Measurements from ENCODE around the gene MAP1LC3B. TPM values are rescaled to one million over a fixed set of nuclear protein-coding genes. Genes with fewer than 3 reads are reported as not detected.
"Not testable (repeated sequence)": the region's sequence is repeated elsewhere in the genome, so short reads cannot be mapped to it uniquely, and the experiment has no call there.

MAP1LC3B gene
- total and polyA plus RNA-seq, 4 experiments from 2014 or later, result 67.2 to 172 (median 103) TPM

DNA sequence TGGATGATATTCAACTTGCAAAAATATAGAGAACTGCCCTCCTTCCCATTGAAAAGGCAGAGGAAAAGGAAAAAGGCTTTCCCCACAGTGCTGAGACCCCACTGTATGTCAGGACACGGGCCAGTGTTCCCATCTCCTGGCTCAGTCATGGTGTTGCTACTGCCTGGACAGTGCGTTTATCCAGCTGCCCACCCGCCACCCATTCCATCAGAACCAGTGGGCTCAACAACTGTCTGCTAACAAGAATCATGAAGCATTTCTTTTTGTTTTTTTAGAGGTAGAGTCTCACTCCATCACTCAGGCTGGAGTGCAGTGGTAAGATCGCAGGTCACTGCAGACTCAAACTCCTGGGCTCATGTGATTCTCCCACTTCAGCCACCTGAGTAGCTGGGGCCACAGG, 19.8 kb upstream of the MAP1LC3B start:
- H3K27ac ChIP-seq (ENCODE audit: low read depth, low read length), result no peak overlapping the region
- peak overlapping the region in 1 of 7 donors; percentile 4 for H3K27ac Mint-ChIP-seq
- ChIA-PET CTCF (ENCODE audit: partially characterized antibody) (no interaction called here), POLR2A (ENCODE audit: partially characterized antibody) (interaction anchor here (2.7 kb wide), 1 partner anchor 11 kb away, joined by 10 read pairs; the partner anchor contains the start of gene FBXO31)
- no peaks in the 10 kb centered on the region for H3K27me3 ChIP-seq (ENCODE audit: insufficient read depth, low read length)
- H3K36me3 Mint-ChIP-seq, result peaks cover 14 to 21% of the 10 kb centered on the region in 2 donors
- intact Hi-C loops (cut with micrococcal nuclease), result no loop called here
- no peaks in the 10 kb centered on the region for H3K9me3 ChIP-seq (ENCODE audit: control insufficient read depth in 1 of 2, low read length in 2 of 2)
- H3K4me3 Mint-ChIP-seq, result no peak overlapping the region
- DNase-seq, result no peak
- H3K27me3 Mint-ChIP-seq, result no peaks in the 10 kb centered on the region
- peaks cover 25% of the 10 kb centered on the region for H3K4me1 ChIP-seq (ENCODE audit: insufficient read depth, low read length)
- H3K9me3 Mint-ChIP-seq, result no peaks in the 10 kb centered on the region
- H3K4me1 Mint-ChIP-seq, result peaks cover 34 to 83% (median 40%) of the 10 kb centered on the region in 4 donors
- no peak overlapping the region for H3K4me3 ChIP-seq (ENCODE audit: low read length in 2 of 2)
- peaks cover 3% of the 10 kb centered on the region for H3K36me3 ChIP-seq (ENCODE audit: insufficient read depth, low read length)

GRCh38 chr16:87374313-87374712, 17.8 kb upstream of the MAP1LC3B start:
- DNase-seq, result no peak
- H3K27ac Mint-ChIP-seq, result no peak overlapping the region
- intact Hi-C loops (cut with micrococcal nuclease), result no loop called here

GRCh38 chr16:87375426-87376135, 16.6 kb upstream of the MAP1LC3B start:
- Mint-ChIP-seq H3K27ac (peak overlapping the region in 3 of 7 donors; percentile 52 to 69 (median 59)), H3K4me1 (peaks cover 29 to 66% (median 33%) of the 10 kb centered on the region in 4 donors), H3K27me3 (no peaks in the 10 kb centered on the region), H3K4me3 (peak overlapping the region in 2 of 8 donors; percentile 20 to 21), H3K36me3 (peaks cover 14 to 15% of the 10 kb centered on the region in 2 donors), H3K9me3 (no peaks in the 10 kb centered on the region)
- intact Hi-C loops (cut with micrococcal nuclease), result no loop called here
- no peaks in the 10 kb centered on the region for H3K9me3 ChIP-seq (ENCODE audit: control insufficient read depth in 1 of 2, low read length in 2 of 2)
- DNase-seq, result no peak
- no peak overlapping the region for H3K4me3 ChIP-seq (ENCODE audit: low read length in 2 of 2)
- H3K4me1 ChIP-seq (ENCODE audit: insufficient read depth, low read length), result peaks cover 31% of the 10 kb centered on the region
- no peaks in the 10 kb centered on the region for H3K36me3 ChIP-seq (ENCODE audit: insufficient read depth, low read length)
- POLR2A ChIA-PET (ENCODE audit: partially characterized antibody), result interaction anchor here (0.7 kb wide), 1 partner anchor 25 kb away, joined by 3 read pairs; no protein-coding TSS in a partner anchor
- CTCF ChIA-PET (ENCODE audit: partially characterized antibody), result interaction anchor here (1.6 kb wide), 1 partner anchor 19 kb away, joined by 5 read pairs; no protein-coding TSS in a partner anchor
- H3K27ac ChIP-seq (ENCODE audit: low read depth, low read length), result no peak overlapping the region
- no peaks in the 10 kb centered on the region for H3K27me3 ChIP-seq (ENCODE audit: insufficient read depth, low read length)

More at GRCh38 chr16:87374313-87374712, 17.8 kb upstream of the MAP1LC3B start:
- Histone ChIP-seq H3K4me1 (ENCODE audit: insufficient read depth, low read length) (peaks cover 25% of the 10 kb centered on the region), H3K9me3 (ENCODE audit: control insufficient read depth in 1 of 2, low read length in 2 of 2) (no peaks in the 10 kb centered on the region), H3K36me3 (ENCODE audit: insufficient read depth, low read length) (peaks cover 2% of the 10 kb centered on the region), H3K27ac (ENCODE audit: low read depth, low read length) (no peak overlapping the region), H3K27me3 (ENCODE audit: insufficient read depth, low read length) (no peaks in the 10 kb centered on the region), H3K4me3 (ENCODE audit: low read length in 2 of 2) (no peak overlapping the region)
- Mint-ChIP-seq H3K9me3 (no peaks in the 10 kb centered on the region), H3K4me3 (no peak overlapping the region), H3K4me1 (peaks cover 27 to 68% (median 29%) of the 10 kb centered on the region in 4 donors), H3K36me3 (peaks cover 14% of the 10 kb centered on the region in 2 donors), H3K27me3 (no peaks in the 10 kb centered on the region)
- CTCF ChIA-PET (ENCODE audit: partially characterized antibody), result interaction anchor here (1.6 kb wide), 1 partner anchor 20 kb away, joined by 5 read pairs; no protein-coding TSS in a partner anchor
- POLR2A ChIA-PET (ENCODE audit: partially characterized antibody), result interaction anchor here (0.6 to 2.7 kb wide), 2 partner anchors 9 to 24 kb away, joined by 3 to 10 read pairs; partner anchors contain the start of gene FBXO31

DNA sequence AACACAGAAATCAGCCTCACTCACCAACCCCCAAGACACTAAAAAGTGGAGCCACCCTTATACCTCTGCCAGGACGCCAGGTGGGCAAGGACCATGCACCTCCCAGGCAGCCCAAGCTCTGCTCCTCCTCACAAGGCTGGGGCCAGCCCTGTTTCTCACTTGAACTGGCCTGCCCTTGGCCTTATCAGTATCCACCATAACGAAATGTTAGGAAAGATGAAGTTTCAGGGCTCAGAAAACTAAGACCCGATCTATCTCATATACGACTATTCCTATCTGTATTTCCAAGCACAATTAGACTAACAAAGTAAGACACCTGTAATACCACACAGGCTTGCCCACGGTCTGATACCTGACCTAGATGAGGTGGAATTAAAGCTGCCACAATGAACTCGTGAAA, 15.5 kb upstream of the MAP1LC3B start:
- Mint-ChIP-seq H3K36me3 (peaks cover 14 to 20% of the 10 kb centered on the region in 2 donors), H3K27me3 (no peaks in the 10 kb centered on the region), H3K27ac (peak overlapping the region in 1 of 7 donors; percentile 75), H3K4me3 (peak overlapping the region in 1 of 8 donors; percentile 46), H3K4me1 (peaks cover 32 to 69% (median 40%) of the 10 kb centered on the region in 4 donors), H3K9me3 (no peaks in the 10 kb centered on the region)
- no peaks in the 10 kb centered on the region for H3K27me3 ChIP-seq (ENCODE audit: insufficient read depth, low read length)
- intact Hi-C loops (cut with micrococcal nuclease), result no loop called here
- no peaks in the 10 kb centered on the region for H3K36me3 ChIP-seq (ENCODE audit: insufficient read depth, low read length)
- DNase-seq, result no peak
- no peak overlapping the region for H3K4me3 ChIP-seq (ENCODE audit: low read length in 2 of 2)
- no peak overlapping the region for H3K27ac ChIP-seq (ENCODE audit: low read depth, low read length)
- no peaks in the 10 kb centered on the region for H3K9me3 ChIP-seq (ENCODE audit: control insufficient read depth in 1 of 2, low read length in 2 of 2)
- POLR2A ChIA-PET (ENCODE audit: partially characterized antibody), result no interaction called here
- CTCF ChIA-PET (ENCODE audit: partially characterized antibody), result no interaction called here
- H3K4me1 ChIP-seq (ENCODE audit: insufficient read depth, low read length), result peaks cover 41% of the 10 kb centered on the region

GRCh38 chr16:87379312-87379752, 12.8 kb upstream of the MAP1LC3B start:
- H3K4me3 ChIP-seq (ENCODE audit: low read length in 2 of 2); POLR2A ChIA-PET (ENCODE audit: partially characterized antibody); H3K27ac ChIP-seq (ENCODE audit: low read depth, low read length); H3K27me3 ChIP-seq (ENCODE audit: insufficient read depth, low read length); intact Hi-C loops (cut with micrococcal nuclease); H3K9me3 Mint-ChIP-seq; H3K27ac Mint-ChIP-seq; H3K27me3 Mint-ChIP-seq; H3K36me3 ChIP-seq (ENCODE audit: insufficient read depth, low read length); CTCF ChIA-PET (ENCODE audit: partially characterized antibody); H3K9me3 ChIP-seq (ENCODE audit: control insufficient read depth in 1 of 2, low read length in 2 of 2); DNase-seq: not testable (repeated sequence)
- peaks cover 37 to 60% (median 49%) of the 10 kb centered on the region in 4 donors for H3K4me1 Mint-ChIP-seq
- peak overlapping the region in 2 of 8 donors; percentile 15 to 22 for H3K4me3 Mint-ChIP-seq
- H3K4me1 ChIP-seq (ENCODE audit: insufficient read depth, low read length), result peaks cover 47% of the 10 kb centered on the region
- peaks cover 9 to 17% of the 10 kb centered on the region in 2 donors for H3K36me3 Mint-ChIP-seq

DNA sequence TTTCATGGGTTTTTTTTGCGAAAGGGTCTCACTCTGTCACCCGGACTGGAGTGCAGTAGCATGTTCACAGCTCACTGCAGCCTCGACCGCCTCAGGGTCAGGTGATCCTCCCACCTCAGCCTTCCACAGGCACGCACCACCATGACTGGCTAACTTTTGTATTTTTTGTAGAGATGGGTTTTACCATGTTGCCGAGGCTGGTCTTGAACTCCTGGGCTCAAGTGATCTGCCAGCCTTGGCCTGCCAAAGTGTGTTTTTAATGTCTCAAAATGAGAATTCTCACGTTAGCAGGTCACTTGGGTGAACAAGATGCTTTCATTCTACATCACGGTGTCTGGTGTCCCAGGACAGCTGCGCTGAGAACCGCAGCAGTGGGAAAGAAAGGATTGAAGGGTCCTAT, 11.7 kb upstream of the MAP1LC3B start:
- H3K4me3 Mint-ChIP-seq, result peak overlapping the region; percentile 85 to 94 (median 90)
- H3K27ac ChIP-seq (ENCODE audit: low read depth, low read length), result peak overlapping the region; percentile 27
- intact Hi-C loops (cut with micrococcal nuclease), result loop anchor here (5.0 kb wide), 1 partner anchor 33 kb away; no protein-coding TSS in a partner anchor
- peak overlapping the region in 1 of 2 donors; percentile 24 for H3K4me3 ChIP-seq (ENCODE audit: low read length in 2 of 2)
- H3K27me3 ChIP-seq (ENCODE audit: insufficient read depth, low read length), result no peaks in the 10 kb centered on the region
- POLR2A ChIA-PET (ENCODE audit: partially characterized antibody), result interaction anchor here (1.2 kb wide), 1 partner anchor 63 kb away, joined by 3 read pairs; the partner anchor contains the start of gene C16orf95
- peaks cover 52% of the 10 kb centered on the region for H3K4me1 ChIP-seq (ENCODE audit: insufficient read depth, low read length)
- H3K9me3 ChIP-seq (ENCODE audit: control insufficient read depth in 1 of 2, low read length in 2 of 2), result no peaks in the 10 kb centered on the region
- peaks cover 0 to 3% of the 10 kb centered on the region in 2 donors for H3K27me3 Mint-ChIP-seq
- H3K27ac Mint-ChIP-seq, result peak overlapping the region; percentile 76 to 100 (median 91)
- peaks cover 0 to 5% (median 0%) of the 10 kb centered on the region in 8 donors for H3K9me3 Mint-ChIP-seq
- H3K36me3 ChIP-seq (ENCODE audit: insufficient read depth, low read length), result no peaks in the 10 kb centered on the region
- H3K36me3 Mint-ChIP-seq, result peaks cover 9 to 16% of the 10 kb centered on the region in 2 donors
- CTCF ChIA-PET (ENCODE audit: partially characterized antibody), result no interaction called here
- peaks cover 34 to 60% (median 48%) of the 10 kb centered on the region in 4 donors for H3K4me1 Mint-ChIP-seq
- DNase-seq, result no peak

- Histone ChIP-seq H3K9me3 (ENCODE audit: control insufficient read depth in 1 of 2, low read length in 2 of 2) (no peaks in the 10 kb centered on the region), H3K36me3 (ENCODE audit: insufficient read depth, low read length) (no peaks in the 10 kb centered on the region), H3K4me1 (ENCODE audit: insufficient read depth, low read length) (peaks cover 52% of the 10 kb centered on the region), H3K27ac (ENCODE audit: low read depth, low read length) (peak overlapping the region; percentile 27), H3K4me3 (ENCODE audit: low read length in 2 of 2) (no peak overlapping the region), H3K27me3 (ENCODE audit: insufficient read depth, low read length) (no peaks in the 10 kb centered on the region)
- Mint-ChIP-seq H3K4me1 (peaks cover 31 to 60% (median 47%) of the 10 kb centered on the region in 4 donors), H3K9me3 (peaks cover 0 to 5% (median 0%) of the 10 kb centered on the region in 8 donors), H3K4me3 (peak overlapping the region; percentile 85 to 94 (median 90)), H3K27me3 (peaks cover 0 to 3% of the 10 kb centered on the region in 2 donors), H3K36me3 (peaks cover 5 to 14% of the 10 kb centered on the region in 2 donors), H3K27ac (peak overlapping the region; percentile 76 to 100 (median 91))
- ChIA-PET POLR2A (ENCODE audit: partially characterized antibody) (interaction anchor here (1.2 to 3.4 kb wide), 2 partner anchors 36 to 64 kb away, joined by 3 to 17 read pairs; partner anchors contain the start of gene C16orf95), CTCF (ENCODE audit: partially characterized antibody) (interaction anchor here (0.8 kb wide), 1 partner anchor 48 kb away, joined by 3 read pairs; no protein-coding TSS in a partner anchor)
- no peak for DNase-seq
- intact Hi-C loops (cut with micrococcal nuclease), result loop anchor here (5.0 kb wide), 1 partner anchor 34 kb away; no protein-coding TSS in a partner anchor
Measured at GRCh38 chr16:87380881-87381280, 11.3 kb upstream of the MAP1LC3B start.

Data from CD4-positive, alpha-beta memory T cell (primary cell).